IPS-18c (cell line): Measurements from ENCODE around the gene PHF3.

Source experiments
- H3K4me3 ChIP-seq: 2 replicates; pipeline ENCODE4 v1.7.0; 2013; ENCODE audit warnings: low read depth, mild to moderate bottlenecking, low read length, moderate library complexity; ENCODE audit not compliant: insufficient read depth
- H3K9me3 ChIP-seq: one replicate; pipeline ENCODE4 v1.6.1; 2013; ENCODE audit warnings: mild to moderate bottlenecking, low read length, moderate library complexity; ENCODE audit not compliant: control insufficient read depth, insufficient read depth

PHF3 gene

GRCh38 chr6:63677282-63677681, 41.7 kb downstream of the PHF3 start:
- Histone ChIP-seq H3K4me3 (no peak overlapping the region), H3K9me3 (no peaks in the 10 kb centered on the region)

GRCh38 chr6:63683071-63683603, 47.5 kb downstream of the PHF3 start:
- no peak overlapping the region for H3K4me3 ChIP-seq
- H3K9me3 ChIP-seq = no peaks in the 10 kb centered on the region

- H3K4me3 ChIP-seq = no peak overlapping the region
- H3K9me3 ChIP-seq = no peaks in the 10 kb centered on the region
Observed at GRCh38 chr6:63685446-63686379, 50.1 kb downstream of the PHF3 start.

DNA sequence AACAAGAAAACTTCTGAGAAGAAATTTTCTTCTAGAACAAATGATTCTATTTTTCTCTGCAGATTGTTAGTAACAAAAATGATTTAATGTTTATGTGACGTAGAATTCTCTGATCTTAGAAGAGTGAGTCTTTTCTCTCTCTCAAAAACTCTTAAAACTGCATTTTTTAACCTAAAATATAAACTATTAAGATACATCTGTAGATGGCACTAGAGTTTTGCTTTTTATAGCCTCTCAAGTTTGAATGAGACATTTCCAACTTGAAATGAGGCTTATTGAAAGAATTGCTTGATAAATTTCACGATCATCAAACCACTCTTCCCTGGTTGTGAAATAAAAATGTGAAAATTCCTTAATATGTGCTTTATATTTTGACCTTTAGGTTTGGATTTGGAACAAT, 53.8 kb downstream of the PHF3 start:
- Histone ChIP-seq H3K4me3 (no peak overlapping the region), H3K9me3 (no peaks in the 10 kb centered on the region)

DNA sequence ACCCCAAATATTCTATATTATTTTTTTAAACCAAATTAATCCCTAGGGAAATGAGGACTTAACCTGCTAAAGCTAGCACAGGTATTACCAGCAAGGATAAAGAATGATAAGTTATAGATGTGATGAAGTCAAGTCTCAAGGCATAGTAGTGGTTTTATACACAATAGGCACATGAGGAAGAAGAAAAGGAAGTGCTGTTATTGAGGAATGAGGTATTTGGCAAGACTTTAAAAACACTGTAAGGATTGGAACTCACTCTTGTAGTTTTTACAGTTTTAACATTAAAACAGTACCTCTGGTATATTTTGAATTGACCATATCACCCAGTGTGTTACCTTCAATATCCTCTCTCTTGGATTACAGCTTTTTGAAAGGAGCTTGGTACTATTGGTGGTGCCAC, 54.6 kb downstream of the PHF3 start:
- no peak overlapping the region for H3K4me3 ChIP-seq

GRCh38 chr6:63705707-63706106, 70.1 kb downstream of the PHF3 start:
- no peaks in the 10 kb centered on the region for H3K9me3 ChIP-seq

More for the DNA sequence above, 54.6 kb downstream of the PHF3 start:
- H3K9me3 ChIP-seq = no peaks in the 10 kb centered on the region

DNA sequence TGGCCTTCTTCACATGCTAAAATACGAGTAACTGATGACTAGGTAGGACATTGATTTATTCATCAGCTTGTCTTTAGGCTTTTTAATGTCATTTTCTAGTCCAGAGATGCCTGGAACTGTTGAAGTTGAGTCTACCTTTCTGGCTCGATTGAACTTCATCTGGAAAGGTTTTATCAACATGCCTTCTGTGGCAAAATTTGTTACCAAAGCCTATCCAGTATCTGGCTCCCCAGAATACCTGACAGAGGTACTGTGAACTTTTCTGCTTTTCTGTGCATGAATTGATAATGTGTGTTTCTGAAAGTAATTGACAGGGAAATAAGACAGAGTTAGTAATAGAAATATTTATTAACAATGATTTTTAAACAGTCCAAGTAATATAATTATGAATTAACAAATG, 71.0 kb downstream of the PHF3 start:
- Histone ChIP-seq H3K9me3 (no peaks in the 10 kb centered on the region), H3K4me3 (no peak overlapping the region)

More at GRCh38 chr6:63705707-63706106, 70.1 kb downstream of the PHF3 start:
- H3K4me3 ChIP-seq = no peak overlapping the region

DNA sequence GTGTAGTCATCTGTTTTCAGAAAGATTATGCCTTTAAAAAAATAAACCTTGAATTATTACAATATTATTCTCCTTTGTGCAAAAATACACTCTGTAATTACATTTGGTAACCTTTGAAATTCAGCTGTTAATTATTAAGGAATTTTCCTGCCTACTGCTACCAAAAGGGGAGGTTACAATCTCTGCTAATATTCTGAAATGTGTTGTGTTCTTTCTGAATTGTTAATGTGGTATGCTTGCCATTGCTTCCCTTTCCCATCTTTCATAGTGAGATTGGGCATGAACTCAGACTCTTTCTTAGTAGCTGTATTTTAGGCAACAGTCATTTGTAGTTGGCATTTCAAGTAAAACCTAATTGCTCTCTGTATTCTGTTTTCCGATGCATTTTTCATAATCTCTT, 73.0 kb downstream of the PHF3 start:
- no peaks in the 10 kb centered on the region for H3K9me3 ChIP-seq
- no peak overlapping the region for H3K4me3 ChIP-seq

GRCh38 chr6:63709148-63709547, 73.5 kb downstream of the PHF3 start:
- Histone ChIP-seq H3K9me3 (no peaks in the 10 kb centered on the region), H3K4me3 (no peak overlapping the region)

DNA sequence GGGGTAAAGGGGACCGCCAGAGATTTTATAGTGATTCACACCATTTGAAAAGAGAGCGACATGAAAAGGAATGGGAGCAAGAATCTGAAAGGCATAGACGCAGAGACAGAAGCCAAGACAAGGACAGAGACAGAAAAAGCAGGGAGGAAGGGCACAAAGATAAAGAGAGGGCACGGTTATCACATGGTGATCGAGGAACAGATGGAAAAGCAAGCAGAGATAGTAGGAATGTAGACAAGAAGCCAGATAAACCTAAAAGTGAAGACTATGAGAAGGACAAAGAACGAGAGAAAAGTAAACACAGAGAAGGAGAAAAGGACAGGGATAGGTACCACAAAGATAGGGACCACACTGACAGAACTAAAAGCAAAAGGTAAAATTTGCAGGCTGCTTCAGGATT, 77.7 kb downstream of the PHF3 start:
- no peaks in the 10 kb centered on the region for H3K9me3 ChIP-seq

DNA sequence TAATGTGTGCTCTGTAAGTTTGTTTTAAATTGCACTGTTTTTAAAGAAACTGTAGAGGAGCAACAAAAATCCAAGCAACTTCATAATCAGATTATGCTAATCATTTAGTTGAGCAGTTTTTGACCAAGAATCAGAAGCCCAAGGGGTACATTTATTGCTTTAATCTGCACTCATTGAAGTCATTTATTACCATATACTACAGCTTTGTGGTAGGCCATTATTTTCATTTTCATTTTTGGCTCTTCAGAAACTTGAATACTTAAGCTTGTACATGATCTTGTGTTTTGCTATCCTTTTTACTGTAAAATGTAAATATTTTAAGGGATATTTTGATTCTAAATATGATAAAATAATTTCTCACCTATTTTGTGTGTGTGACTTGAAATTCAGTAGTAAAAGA, 78.5 kb downstream of the PHF3 start:
- H3K4me3 ChIP-seq = no peak overlapping the region
- H3K9me3 ChIP-seq = no peaks in the 10 kb centered on the region

More for the DNA sequence above, 77.7 kb downstream of the PHF3 start:
- no peak overlapping the region for H3K4me3 ChIP-seq

DNA sequence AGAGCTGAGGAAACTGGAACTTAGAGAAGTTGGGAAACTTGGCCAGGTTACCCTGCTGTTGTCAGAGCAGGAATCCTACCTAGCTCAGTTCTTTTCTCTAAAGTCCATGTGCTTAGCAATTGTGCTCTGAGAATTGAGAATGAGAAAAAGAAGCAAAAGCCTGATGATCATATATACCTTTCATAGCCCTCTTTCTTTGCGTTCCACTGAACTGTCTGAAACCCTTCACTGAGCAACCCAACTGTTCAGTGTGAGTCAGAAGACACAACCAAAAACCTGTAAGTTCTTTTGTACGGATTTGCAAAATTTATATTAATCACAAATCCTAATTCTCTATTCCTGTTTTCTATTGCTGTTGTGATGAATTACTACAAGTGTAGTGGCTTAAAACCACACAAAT, 80.6 kb downstream of the PHF3 start:
- Histone ChIP-seq H3K4me3 (no peak overlapping the region), H3K9me3 (no peaks in the 10 kb centered on the region)

DNA sequence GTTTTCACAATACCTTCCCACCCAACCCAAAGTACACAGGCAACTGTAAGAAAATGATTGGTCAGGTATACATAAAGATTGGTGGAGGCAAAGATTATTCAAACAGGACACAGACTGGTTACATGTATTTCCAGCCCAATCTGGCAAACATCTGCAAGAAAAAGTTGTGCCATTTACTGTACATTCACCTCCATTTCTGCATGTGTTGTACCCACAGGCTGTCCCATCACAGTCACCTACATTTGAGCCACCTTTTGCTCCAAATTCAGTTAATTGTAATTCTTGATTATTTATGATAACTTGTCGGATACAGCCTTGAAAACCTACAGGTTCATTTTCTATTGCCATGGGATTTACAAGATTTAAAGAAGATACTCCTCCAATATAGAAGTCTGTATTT, 85.6 kb downstream of the PHF3 start:
- Histone ChIP-seq H3K9me3 (no peaks in the 10 kb centered on the region), H3K4me3 (no peak overlapping the region)

GRCh38 chr6:63724721-63725120, 89.1 kb downstream of the PHF3 start:
- Histone ChIP-seq H3K9me3 (no peaks in the 10 kb centered on the region), H3K4me3 (no peak overlapping the region)

GRCh38 chr6:63730311-63730710, 94.7 kb downstream of the PHF3 start:
- Histone ChIP-seq H3K9me3 (no peaks in the 10 kb centered on the region), H3K4me3 (no peak overlapping the region)

DNA sequence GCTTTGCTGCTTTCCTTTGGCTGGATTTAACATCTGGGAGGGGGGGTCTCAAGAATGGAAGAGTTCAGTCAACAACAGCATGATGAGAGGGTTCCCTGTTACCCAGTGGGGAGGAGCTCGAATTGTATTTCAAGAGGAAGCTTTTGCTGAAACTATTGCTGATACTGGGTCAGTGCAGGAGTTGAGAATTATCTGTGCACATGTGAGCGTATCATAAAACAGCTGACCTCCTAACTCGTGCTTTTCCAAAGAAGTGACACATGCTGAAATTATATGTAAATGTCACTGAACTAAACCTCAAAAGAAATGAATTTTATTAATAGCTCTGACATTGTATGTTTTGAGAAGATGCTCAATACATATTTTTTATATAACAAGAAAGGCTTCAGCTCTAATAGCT, 96.3 kb downstream of the PHF3 start:
- H3K4me3 ChIP-seq = no peak overlapping the region
- no peaks in the 10 kb centered on the region for H3K9me3 ChIP-seq

- Histone ChIP-seq H3K9me3 (no peaks in the 10 kb centered on the region), H3K4me3 (no peak overlapping the region)
Observed at GRCh38 chr6:63732336-63732735, 96.7 kb downstream of the PHF3 start.

DNA sequence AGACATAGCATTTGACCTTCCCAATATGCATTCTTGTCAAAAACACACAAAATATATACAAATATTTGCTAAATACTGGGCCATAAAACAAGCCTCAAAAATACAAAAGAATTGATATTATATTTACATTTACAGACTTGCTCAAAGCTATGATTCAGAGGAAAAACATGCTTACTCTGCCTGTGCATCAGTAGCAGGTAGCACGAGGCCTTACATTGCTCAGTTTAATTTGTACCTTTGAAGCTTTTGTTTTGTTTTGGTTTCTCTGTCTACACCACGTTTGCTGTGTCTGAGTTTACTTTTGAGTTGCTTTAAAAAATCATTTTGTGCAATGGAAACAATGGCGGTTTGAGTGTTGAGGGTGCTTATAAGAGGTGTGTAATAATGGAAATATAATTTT, 99.3 kb downstream of the PHF3 start:
- Histone ChIP-seq H3K4me3 (no peak overlapping the region), H3K9me3 (no peaks in the 10 kb centered on the region)
